ENCODE data around the gene ZNF569. TPM values are rescaled to one million over a fixed set of nuclear protein-coding genes. Genes with fewer than 3 reads are reported as not detected.

ZNF569 gene
- total RNA-seq, result 1 to 10 TPM; 6.9 to 7.0 TPM

DNA sequence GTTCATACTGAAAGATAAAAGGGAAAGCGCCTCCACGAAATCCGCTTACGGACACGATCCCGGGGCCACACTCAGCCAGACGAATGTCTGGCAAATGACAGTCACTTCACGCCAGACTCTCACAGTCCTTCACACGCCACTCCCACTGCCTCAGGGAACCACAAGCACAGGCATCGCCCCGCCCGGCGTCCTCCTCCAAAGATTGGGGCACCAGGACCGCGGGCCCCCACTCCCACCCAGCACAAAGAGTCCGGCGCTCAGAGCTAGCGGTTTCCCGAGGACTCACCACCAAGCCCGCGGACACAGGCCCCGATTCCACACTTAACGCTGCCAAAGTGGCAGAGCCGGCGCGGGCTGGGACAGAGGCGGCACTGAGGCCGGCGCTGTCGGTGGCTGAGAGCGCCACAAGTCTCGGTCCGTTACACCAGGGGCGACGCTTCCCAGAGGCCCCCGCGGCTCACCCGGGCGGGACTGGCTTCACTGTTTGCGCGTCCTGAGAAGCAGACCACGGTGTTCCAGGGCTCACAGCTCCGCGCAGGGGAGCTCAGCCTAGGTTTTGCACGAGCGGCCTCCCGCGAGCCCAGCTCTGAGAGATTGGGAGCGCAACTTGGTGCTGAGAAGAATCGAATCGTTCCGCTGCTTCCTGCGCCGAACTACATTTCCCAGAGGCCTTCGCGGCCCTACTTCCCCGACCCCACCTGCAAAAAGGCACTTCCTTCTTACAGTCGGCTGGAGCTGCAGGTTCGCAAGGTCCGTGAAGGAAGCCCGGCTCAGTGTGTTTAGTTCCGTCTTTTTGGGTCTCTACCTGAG lies at the start of gene ZNF569:
TSS of gene ZNF569 (minus strand) at position 647 of the 810 bp plus-strand sequence. CDS start 22,523 bp downstream, outside the sequence.
- DNase-seq, result peak; percentile 85
- Mint-ChIP-seq H3K36me3 (peaks cover 43% of the 10 kb centered on the region), H3K9me3 (peaks cover 22% of the 10 kb centered on the region), H3K4me1 (peaks cover 18% of the 10 kb centered on the region), H3K4me3 (peak within 1 kb of the TSS; percentile 98), H3K27ac (peak within 1 kb of the TSS; percentile 96), H3K27me3 (no peaks in the 10 kb centered on the region)

DNA sequence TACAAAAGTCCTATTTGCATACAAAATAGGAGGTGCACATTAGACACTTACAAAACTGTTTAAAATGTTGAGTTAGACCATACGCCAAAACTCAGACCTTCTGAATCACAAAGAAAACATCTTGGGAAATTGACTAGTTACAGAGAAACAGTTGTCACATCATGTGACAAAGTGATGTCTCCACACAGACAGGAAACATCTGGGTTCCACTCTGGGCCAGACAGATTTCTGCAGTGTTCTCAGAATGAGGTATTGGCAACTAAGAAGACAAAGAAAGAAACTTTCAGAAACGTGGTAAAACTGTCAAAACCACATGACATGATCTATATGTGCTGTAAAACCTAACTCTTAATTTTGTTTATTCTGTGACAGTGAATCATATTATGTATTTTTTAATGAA lies 46.2 kb upstream of the ZNF569 start:
- no peaks in the 10 kb centered on the region for H3K27me3 Mint-ChIP-seq
- H3K27ac Mint-ChIP-seq, result no peak overlapping the region
- no peak for DNase-seq
- peaks cover 90% of the 10 kb centered on the region for H3K36me3 Mint-ChIP-seq
- H3K4me1 Mint-ChIP-seq, result no peaks in the 10 kb centered on the region
- no peak overlapping the region for H3K4me3 Mint-ChIP-seq
- peaks cover 45% of the 10 kb centered on the region for H3K9me3 Mint-ChIP-seq

DNA sequence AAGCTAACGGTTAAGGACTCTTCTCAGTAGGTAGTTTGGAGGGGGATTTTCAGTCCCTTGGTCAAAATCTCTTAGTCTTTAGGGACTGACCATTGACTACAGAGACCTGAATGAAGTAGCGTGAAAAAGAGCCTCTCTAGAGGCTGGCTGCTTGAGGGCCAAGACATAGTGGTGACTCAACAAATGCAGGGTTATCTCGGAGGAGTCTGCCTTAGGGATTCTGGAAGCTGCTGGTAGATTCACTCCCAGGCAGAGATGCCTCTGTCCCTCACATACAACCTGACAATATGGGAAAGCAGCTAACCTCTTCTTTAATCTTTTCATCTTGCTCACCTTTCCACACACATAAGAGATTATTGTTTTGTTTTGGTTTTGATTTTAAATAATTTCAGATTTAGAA lies 44.6 kb upstream of the ZNF569 start:
- no peaks in the 10 kb centered on the region for H3K27me3 Mint-ChIP-seq
- H3K36me3 Mint-ChIP-seq, result peaks cover 77% of the 10 kb centered on the region
- peaks cover 43% of the 10 kb centered on the region for H3K9me3 Mint-ChIP-seq
- DNase-seq, result no peak
- no peaks in the 10 kb centered on the region for H3K4me1 Mint-ChIP-seq
- no peak overlapping the region for H3K4me3 Mint-ChIP-seq
- H3K27ac Mint-ChIP-seq, result no peak overlapping the region

DNA sequence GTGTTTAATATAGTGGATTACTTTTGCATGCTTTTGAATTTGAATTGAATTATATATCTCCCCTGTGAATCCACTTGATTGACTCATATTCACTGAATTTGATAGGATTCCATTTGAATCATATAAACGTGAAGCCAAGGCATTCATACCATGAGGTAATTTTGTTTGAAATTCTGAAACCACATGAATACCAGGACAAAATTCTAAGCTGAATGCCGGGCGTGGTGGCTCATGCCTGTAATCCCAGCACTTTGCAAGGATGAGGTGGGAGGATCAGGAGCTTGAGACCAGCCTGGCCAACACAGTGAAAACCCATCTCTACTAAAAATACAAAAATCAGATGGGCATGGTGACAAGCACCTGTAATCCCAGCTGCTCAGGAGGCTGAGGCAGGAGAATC lies 43.9 kb upstream of the ZNF569 start:
- Mint-ChIP-seq H3K27me3 (no peaks in the 10 kb centered on the region), H3K9me3 (peaks cover 40% of the 10 kb centered on the region), H3K36me3 (peaks cover 70% of the 10 kb centered on the region), H3K27ac (no peak overlapping the region), H3K4me3 (no peak overlapping the region), H3K4me1 (no peaks in the 10 kb centered on the region)
- no peak for DNase-seq

DNA sequence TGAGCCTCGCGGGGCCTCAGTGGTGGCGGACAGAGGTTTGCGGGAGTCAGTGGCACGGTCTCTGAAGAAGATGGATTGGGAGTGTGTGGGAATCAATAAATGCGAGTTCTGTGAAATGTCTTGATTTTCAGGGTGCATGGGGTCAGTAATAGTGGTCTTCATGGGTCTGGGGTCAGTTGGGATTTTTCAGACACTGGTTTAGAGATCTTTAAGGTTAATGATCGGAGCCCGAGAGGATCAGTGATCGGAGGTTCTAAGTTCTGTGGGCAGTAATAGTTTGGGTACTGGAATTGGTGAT lies 39.9 kb upstream of the ZNF569 start:
- DNase-seq, result no peak
- no peaks in the 10 kb centered on the region for H3K27me3 Mint-ChIP-seq
- no peak overlapping the region for H3K4me3 Mint-ChIP-seq
- peaks cover 29% of the 10 kb centered on the region for H3K9me3 Mint-ChIP-seq
- H3K36me3 Mint-ChIP-seq, result peaks cover 58% of the 10 kb centered on the region
- no peaks in the 10 kb centered on the region for H3K4me1 Mint-ChIP-seq
- H3K27ac Mint-ChIP-seq, result no peak overlapping the region

DNA sequence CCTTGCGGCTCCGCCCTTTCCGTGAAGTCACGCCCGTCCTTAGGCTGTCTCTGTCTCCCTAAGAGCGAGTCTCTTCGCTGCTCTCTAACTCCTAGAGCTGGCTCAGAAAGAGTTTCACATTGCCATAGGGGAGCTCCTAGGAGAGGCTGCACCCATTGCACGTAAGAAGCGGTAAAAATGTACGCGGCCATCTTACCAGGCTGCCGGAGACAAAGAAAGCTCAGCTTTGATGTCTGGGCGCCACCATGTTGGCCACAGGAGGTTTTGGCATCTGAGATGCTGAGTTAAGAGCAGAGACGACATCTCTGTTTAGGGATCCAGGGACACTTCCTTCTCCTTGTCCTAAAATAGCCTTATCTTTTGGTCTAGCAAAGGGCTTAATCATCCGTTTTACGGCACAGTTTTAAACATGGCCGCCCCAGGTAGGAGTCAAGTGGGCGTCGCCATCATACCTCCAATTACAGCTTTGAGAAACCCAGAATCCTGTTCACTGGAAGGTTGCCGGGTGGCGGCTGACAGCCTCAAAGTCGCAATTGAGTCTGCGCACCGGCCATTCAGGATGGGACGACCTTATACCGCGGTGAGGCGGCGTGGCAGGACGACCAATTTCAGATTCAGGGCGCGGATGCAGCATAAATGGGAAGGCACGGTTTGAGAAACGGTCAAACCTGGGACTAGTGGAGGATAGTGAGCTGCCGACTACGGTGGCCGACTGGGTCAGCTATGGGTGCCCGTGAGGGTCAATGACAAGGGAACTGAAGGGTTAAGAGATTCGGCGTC lies 39.3 kb upstream of the ZNF569 start, which contains the start of gene ZNF793:
TSS of gene ZNF793 (plus strand) at position 553 of the 780 bp plus-strand sequence. CDS start 16,501 bp downstream, outside the sequence.
- Mint-ChIP-seq H3K9me3 (peaks cover 31% of the 10 kb centered on the region), H3K27ac (no peak within 1 kb of the TSS), H3K4me1 (no peaks in the 10 kb centered on the region), H3K4me3 (no peak within 1 kb of the TSS), H3K36me3 (peaks cover 58% of the 10 kb centered on the region), H3K27me3 (no peaks in the 10 kb centered on the region)
- DNase-seq, result peak; percentile 79

DNA sequence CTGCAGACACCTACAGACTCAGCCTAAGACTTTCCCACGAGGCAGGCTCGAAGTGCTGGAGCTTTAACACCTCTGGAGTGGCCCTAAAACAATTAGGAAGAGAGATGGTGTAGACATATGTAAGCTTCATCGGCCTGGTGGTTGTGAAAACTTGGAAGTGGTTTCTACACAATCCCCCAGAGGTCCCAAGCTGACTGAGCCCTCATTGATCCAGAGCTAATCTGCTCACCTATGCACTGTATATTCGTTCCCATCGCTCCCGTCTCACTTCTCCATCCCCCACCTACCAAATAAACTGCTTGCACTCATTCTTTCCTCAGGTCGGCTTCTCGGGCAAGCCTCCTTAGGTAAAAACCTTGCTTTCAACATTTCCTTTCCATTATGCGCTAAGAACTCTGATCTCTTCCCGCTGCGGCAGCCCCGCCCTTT lies 38.7 kb upstream of the ZNF569 start:
- Mint-ChIP-seq H3K4me1 (no peaks in the 10 kb centered on the region), H3K9me3 (peaks cover 31% of the 10 kb centered on the region), H3K4me3 (no peak overlapping the region), H3K36me3 (peaks cover 52% of the 10 kb centered on the region), H3K27ac (no peak overlapping the region), H3K27me3 (no peaks in the 10 kb centered on the region)
- DNase-seq, result no peak

DNA sequence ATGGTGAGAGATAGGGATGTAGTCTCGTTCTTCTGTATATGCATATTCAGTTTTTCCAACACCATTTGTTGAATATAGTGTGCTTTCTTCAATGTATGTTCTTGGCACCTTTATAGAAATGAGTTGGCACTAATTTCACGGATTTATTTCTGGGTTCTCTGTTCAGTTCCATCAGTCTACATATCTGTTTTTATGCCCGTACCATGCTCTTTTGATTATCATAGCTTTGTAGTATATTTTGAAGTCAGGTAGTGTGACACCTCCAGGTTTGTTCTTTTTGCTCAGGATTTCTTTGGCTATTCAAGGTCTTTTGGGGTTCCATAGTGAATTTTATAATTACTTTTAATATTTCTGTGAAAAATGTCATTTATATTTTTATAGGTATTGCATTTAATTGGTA lies 25.0 kb upstream of the ZNF569 start:
- H3K36me3 Mint-ChIP-seq, result peaks cover 15% of the 10 kb centered on the region
- no peak overlapping the region for H3K27ac Mint-ChIP-seq
- no peaks in the 10 kb centered on the region for H3K27me3 Mint-ChIP-seq
- no peaks in the 10 kb centered on the region for H3K4me1 Mint-ChIP-seq
- DNase-seq, result no peak
- H3K9me3 Mint-ChIP-seq, result peaks cover 45% of the 10 kb centered on the region
- no peak overlapping the region for H3K4me3 Mint-ChIP-seq

DNA sequence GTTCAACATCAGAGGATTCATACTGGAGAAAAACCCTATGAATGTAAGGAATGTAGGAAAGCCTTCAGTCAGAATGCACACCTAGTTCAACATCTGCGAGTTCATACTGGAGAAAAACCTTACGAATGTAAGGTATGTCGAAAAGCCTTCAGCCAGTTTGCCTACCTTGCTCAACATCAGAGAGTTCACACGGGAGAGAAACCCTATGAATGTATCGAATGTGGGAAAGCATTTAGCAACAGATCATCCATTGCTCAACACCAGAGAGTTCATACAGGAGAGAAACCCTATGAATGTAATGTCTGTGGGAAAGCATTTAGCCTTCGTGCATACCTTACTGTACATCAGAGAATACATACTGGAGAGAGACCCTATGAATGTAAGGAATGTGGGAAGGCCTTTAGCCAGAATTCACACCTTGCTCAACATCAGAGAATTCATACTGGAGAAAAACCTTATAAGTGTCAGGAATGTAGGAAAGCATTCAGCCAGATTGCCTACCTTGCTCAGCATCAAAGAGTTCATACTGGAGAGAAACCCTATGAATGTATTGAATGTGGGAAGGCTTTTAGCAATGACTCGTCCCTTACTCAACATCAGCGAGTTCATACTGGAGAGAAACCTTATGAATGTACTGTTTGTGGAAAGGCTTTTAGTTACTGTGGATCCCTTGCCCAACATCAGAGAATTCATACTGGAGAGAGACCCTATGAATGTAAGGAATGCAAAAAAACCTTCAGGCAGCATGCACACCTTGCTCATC lies 17.3 kb upstream of the ZNF569 start:
- H3K9me3 Mint-ChIP-seq, result peaks cover 57% of the 10 kb centered on the region
- H3K4me3 Mint-ChIP-seq, result no peak overlapping the region
- H3K4me1 Mint-ChIP-seq, result no peaks in the 10 kb centered on the region
- H3K27me3 Mint-ChIP-seq, result no peaks in the 10 kb centered on the region
- DNase-seq, result no peak
- peaks cover 66% of the 10 kb centered on the region for H3K36me3 Mint-ChIP-seq
- H3K27ac Mint-ChIP-seq, result no peak overlapping the region

DNA sequence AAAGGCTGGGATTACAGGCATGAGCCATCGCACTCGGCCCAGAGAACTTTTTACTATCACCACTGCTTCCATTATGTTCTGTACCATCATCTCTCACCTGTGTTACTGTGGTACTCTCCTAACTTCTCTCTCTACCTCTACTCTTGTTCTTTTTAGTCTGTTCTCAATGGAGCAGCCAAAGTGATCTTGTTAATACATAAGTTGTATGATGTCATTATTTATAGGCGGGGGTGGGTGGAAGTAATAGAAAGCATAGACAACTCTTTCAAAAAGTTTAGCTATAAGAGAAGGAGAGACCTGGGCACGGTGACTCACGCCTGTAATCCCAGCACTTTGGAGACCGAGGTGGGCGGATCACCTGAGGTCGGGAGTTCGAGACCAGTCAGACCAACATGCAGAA lies 4.9 kb upstream of the ZNF569 start:
- Mint-ChIP-seq H3K27me3 (no peaks in the 10 kb centered on the region), H3K27ac (no peak overlapping the region), H3K9me3 (peaks cover 25% of the 10 kb centered on the region), H3K36me3 (peaks cover 47% of the 10 kb centered on the region), H3K4me1 (peaks cover 11% of the 10 kb centered on the region), H3K4me3 (no peak overlapping the region)
- no peak for DNase-seq

DNA sequence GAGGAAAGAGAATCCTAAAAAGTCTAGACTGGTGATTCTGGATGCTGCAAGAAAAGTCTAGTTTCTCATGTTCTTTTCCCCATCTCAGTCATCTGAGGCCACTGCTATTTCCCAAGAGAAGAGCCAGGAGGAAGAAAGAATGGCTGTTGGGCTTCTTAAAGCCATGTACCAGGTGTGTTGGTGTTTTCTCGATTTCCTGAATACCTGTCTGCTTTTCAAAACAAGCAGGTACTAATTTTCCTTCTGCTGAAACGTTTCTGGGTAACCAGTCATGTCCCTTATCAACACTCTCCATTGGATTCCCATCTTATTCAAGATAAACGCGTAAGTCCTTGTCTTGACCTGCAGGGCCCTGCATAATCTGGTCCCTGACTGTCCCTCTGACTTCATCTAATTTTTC lies 3.0 kb upstream of the ZNF569 start:
- Mint-ChIP-seq H3K4me1 (peaks cover 18% of the 10 kb centered on the region), H3K4me3 (peak overlapping the region; percentile 98), H3K27ac (peak overlapping the region; percentile 95), H3K36me3 (peaks cover 39% of the 10 kb centered on the region), H3K27me3 (no peaks in the 10 kb centered on the region), H3K9me3 (peaks cover 15% of the 10 kb centered on the region)
- DNase-seq, result no peak

DNA sequence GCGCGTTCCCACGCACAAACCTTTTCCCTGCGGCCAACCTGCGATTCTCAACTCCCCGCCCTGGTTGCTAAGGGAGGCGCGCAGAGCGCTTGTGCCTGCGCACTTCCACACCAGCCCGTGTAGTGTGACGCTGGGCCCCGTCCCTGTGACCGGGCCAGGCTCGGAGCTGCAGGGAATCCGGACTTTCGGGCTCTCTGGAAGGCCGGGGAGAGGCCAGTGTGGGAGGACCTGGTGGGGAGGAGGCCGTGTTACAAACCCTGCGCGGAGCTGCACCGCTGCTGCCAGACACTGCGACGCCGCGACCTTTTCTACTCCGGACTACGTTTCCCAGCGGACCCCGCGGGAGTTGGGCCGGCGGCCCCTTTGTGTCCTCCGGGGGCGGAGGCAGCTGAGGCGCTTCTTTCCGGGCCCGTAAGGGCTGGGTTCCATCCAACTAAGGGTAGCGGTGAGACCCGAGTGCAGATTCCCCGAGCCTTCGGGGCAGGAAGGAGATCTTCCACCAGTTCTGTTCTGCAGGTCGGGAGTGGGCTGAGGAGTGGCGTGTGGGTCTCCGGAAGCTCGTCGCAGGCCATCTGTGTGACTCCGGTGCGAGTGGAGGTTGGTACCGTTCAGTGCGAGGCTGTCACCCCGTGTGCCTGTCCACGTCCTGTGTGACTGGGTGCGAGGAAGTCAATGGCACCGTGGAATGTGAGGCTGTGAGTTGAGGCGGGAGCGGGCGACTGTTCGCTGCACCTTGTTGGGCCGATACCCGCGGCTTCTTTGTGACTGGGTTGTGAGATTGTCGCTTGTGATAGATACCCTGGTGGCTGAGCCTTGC lies 1.9 kb upstream of the ZNF569 start, which contains the start of gene ZNF570:
TSS of gene ZNF570 (plus strand) at position 396 of the 817 bp plus-strand sequence. CDS start 999 bp downstream, outside the sequence.
- Mint-ChIP-seq H3K27ac (peak within 1 kb of the TSS; percentile 96), H3K4me3 (peak within 1 kb of the TSS; percentile 98), H3K36me3 (peaks cover 40% of the 10 kb centered on the region), H3K9me3 (peaks cover 22% of the 10 kb centered on the region), H3K4me1 (peaks cover 18% of the 10 kb centered on the region), H3K27me3 (no peaks in the 10 kb centered on the region)
- DNase-seq, result peak; percentile 91

DNA sequence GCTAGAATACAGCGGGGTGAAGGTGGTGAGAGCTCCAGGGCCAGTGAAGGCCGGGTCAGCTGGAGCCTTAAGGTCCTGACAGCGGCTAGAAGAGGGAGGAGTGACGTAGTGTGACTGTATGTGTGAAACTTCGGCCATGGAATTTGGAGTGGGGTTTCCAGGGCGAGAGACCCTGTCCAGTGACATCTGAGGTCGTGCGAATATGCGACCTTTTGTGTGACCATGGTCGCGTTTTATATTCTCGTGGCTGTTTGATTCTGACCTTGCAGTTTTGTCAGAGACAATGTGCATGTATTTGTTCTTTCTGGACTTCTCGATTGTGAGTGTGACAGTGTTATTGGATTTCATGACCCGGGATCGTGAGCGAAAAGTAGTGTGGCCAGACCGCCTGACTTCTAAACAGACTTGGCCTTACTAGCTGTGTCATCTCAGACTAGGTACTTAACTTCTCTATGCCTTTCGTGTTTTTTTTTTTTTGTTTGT lies 405 bp upstream of the ZNF569 start:
- Mint-ChIP-seq H3K9me3 (peaks cover 22% of the 10 kb centered on the region), H3K27me3 (no peaks in the 10 kb centered on the region), H3K27ac (peak overlapping the region; percentile 96), H3K36me3 (peaks cover 43% of the 10 kb centered on the region), H3K4me1 (peaks cover 18% of the 10 kb centered on the region), H3K4me3 (peak overlapping the region; percentile 98)
- no peak for DNase-seq

DNA sequence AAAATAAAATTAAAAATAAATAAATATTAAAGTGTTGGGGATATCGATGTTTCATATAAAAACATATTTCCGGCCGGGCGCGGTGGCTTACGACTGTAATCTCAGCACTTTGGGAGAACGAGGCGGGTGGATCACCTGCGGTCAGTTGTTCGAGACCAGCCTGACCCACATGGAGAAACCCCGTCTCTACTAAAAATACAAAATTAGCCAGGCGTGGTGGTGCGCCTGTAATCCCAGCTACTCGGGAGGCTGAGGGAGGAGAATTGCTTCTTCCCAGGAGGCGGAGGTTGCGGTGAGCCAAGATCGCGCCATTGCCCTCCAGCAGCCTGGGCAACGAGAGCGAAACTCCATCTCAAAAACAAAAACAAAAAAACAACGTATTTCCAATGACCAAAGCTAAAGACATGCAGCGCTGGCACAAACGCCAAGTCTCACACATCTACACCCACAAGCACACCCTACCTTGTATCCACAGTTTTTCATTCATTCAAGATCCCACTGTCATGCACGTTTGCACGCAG lies 907 bp downstream of the ZNF569 start:
- H3K9me3 Mint-ChIP-seq, result peaks cover 22% of the 10 kb centered on the region
- no peak for DNase-seq
- peak overlapping the region; percentile 98 for H3K4me3 Mint-ChIP-seq
- H3K4me1 Mint-ChIP-seq, result peaks cover 18% of the 10 kb centered on the region
- H3K27ac Mint-ChIP-seq, result peak overlapping the region; percentile 96
- no peaks in the 10 kb centered on the region for H3K27me3 Mint-ChIP-seq
- peaks cover 43% of the 10 kb centered on the region for H3K36me3 Mint-ChIP-seq

Measured in activated naive CD8-positive, alpha-beta T cell treated with anti-CD3 and anti-CD28 coated beads for 36 hours (primary cell).